Measurements from ENCODE around the gene CCDC196. TPM values are rescaled to one million over a fixed set of nuclear protein-coding genes. Genes with fewer than 3 reads are reported as not detected.
"Not testable (repeated sequence)": the region's sequence is repeated elsewhere in the genome, so short reads cannot be mapped to it uniquely, and the experiment has no call there.

Gene CCDC196
- total RNA-seq, 4 donors from 2014 or later = not detected

DNA sequence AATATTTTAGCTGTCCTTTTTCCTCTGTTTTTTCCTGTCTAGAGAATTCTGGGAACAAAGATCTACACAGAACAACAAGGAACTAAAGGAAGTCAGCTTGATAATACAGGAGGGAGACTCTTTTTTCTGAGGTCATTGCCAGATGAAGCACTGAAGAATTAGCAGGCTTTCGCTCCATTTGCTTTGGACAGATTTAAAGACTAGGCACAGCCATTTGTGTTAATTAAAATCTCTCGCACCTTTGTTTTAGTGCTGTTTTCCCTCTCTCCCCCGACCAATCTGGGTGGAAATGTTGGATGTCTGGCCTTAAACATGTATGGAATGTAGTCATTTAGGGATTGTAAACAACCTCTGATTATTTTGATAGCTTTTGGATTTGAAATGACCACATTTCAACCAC lies 12.1 kb downstream of the CCDC196 start:
- Histone ChIP-seq H3K4me3 (no peak overlapping the region), H3K27ac (no peak overlapping the region), H3K36me3 (no peaks in the 10 kb centered on the region), H3K9me3 (no peaks in the 10 kb centered on the region), H3K4me1 (peaks cover 0 to 5% (median 0%) of the 10 kb centered on the region in 3 donors), H3K27me3 (no peaks in the 10 kb centered on the region)
- TF ChIP-seq POLR2A (IDR thresholded peaks at IDR 0.05) = no peak
- TF ChIP-seq, protein P1, sequence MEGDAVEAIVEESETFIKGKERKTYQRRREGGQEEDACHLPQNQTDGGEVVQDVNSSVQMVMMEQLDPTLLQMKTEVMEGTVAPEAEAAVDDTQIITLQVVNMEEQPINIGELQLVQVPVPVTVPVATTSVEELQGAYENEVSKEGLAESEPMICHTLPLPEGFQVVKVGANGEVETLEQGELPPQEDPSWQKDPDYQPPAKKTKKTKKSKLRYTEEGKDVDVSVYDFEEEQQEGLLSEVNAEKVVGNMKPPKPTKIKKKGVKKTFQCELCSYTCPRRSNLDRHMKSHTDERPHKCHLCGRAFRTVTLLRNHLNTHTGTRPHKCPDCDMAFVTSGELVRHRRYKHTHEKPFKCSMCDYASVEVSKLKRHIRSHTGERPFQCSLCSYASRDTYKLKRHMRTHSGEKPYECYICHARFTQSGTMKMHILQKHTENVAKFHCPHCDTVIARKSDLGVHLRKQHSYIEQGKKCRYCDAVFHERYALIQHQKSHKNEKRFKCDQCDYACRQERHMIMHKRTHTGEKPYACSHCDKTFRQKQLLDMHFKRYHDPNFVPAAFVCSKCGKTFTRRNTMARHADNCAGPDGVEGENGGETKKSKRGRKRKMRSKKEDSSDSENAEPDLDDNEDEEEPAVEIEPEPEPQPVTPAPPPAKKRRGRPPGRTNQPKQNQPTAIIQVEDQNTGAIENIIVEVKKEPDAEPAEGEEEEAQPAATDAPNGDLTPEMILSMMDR (IDR thresholded peaks at IDR 0.05) = no peak
- TF ChIP-seq POLR2AphosphoS5 (IDR thresholded peaks at IDR 0.05) = no peak
- no peak for TF ChIP-seq EP300 (IDR thresholded peaks at IDR 0.05)
- ATAC-seq = no peak
- WGBS, 2 donors (ENCODE audit: low coverage in 1 of 2) = 73 to 80% methylated on average over 3 of the region's 3 CpGs

DNA sequence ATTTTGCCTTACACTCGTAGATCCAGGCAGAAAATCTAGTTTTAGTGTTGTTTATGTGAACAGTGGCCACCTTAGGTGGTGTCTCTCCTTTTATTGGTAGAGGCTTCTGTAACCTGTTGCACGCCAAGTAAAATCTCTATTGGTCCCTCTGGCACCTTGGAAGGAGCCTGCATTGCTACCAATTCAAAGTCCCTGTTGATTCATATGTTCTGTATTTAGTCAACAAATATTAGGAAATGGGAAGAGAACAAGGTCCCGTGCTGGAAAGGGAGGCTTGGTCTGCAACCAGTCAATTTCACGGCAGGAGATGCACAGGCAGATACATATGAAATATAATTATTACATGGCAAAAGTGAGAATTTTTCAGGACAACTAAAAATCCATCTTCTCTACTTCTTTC lies 15.4 kb downstream of the CCDC196 start:
- 77 to 84% methylated on average over 4 of the region's 4 CpGs for WGBS, 2 donors (ENCODE audit: low coverage in 1 of 2)
- no peaks in the 10 kb centered on the region for H3K36me3 ChIP-seq

DNA sequence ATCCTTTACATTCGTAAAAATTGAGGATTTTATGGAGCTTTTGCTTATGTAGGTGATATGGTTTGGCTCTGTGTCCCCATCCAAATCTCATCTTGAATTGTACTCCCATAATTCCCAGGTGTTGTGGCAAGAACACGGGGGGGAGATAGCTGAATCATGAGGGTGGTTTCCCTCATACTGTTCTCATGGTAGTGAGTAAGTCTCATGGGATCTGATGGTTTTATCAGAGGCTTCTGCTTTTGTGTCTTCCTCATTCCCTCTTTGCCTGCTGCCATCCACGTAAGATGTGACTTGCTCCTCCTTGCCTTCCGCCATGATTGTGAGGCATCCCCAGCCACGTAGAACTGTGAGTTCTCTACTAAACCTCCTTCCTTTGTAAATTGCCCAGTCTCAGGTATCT lies 16.7 kb downstream of the CCDC196 start:
- H3K4me1 ChIP-seq, H3K27ac ChIP-seq, H3K36me3 ChIP-seq, ATAC-seq, H3K27me3 ChIP-seq, H3K9me3 ChIP-seq, H3K4me3 ChIP-seq: not testable (repeated sequence)
- WGBS, 2 donors (ENCODE audit: low coverage in 1 of 2) = 85 to 89% methylated on average over 5 of the region's 5 CpGs

More for the DNA sequence above, 15.4 kb downstream of the CCDC196 start:
- no peaks in the 10 kb centered on the region for H3K27me3 ChIP-seq
- TF ChIP-seq, protein P1 (IDR thresholded peaks at IDR 0.05) = no peak
- TF ChIP-seq POLR2AphosphoS5 (IDR thresholded peaks at IDR 0.05) (no peak), EP300 (IDR thresholded peaks at IDR 0.05) (no peak), POLR2A (IDR thresholded peaks at IDR 0.05) (no peak)
- no peak for ATAC-seq
- no peak overlapping the region for H3K4me3 ChIP-seq
- no peak overlapping the region for H3K27ac ChIP-seq
- H3K9me3 ChIP-seq = no peaks in the 10 kb centered on the region
- peaks cover 0 to under 1% (median 0%) of the 10 kb centered on the region in 3 donors for H3K4me1 ChIP-seq

DNA sequence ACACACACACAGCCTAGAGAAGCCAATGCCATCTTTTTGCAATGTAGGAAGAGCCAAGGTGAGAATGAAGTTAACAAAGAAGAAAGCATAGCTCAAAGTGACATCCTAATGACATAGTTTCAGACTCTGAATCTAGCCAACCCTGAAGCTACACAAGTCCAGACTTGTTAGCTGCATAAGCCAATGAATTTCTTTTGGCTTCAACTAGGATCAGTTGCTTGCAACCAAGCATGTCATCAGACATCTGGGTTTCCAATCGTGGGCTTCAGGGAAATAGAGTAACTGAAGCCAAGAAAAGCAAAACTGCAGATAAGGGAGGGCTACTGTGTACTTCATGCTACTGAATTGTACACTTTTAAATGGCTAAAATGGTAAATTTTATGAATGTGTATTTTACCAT lies 17.4 kb downstream of the CCDC196 start:
- no peak for ATAC-seq
- H3K27ac ChIP-seq = no peak overlapping the region
- WGBS, 2 donors (ENCODE audit: low coverage in 1 of 2) = 60 to 75% methylated on average over 1 of the region's 1 CpG
- TF ChIP-seq EP300 (IDR thresholded peaks at IDR 0.05) (no peak), POLR2AphosphoS5 (IDR thresholded peaks at IDR 0.05) (no peak), POLR2A (IDR thresholded peaks at IDR 0.05) (no peak)
- TF ChIP-seq, protein P1 (IDR thresholded peaks at IDR 0.05) = no peak
- peaks cover 0 to 8% (median 0%) of the 10 kb centered on the region in 3 donors for H3K4me1 ChIP-seq
- no peaks in the 10 kb centered on the region for H3K27me3 ChIP-seq
- no peak overlapping the region for H3K4me3 ChIP-seq
- H3K36me3 ChIP-seq = no peaks in the 10 kb centered on the region
- no peaks in the 10 kb centered on the region for H3K9me3 ChIP-seq

DNA sequence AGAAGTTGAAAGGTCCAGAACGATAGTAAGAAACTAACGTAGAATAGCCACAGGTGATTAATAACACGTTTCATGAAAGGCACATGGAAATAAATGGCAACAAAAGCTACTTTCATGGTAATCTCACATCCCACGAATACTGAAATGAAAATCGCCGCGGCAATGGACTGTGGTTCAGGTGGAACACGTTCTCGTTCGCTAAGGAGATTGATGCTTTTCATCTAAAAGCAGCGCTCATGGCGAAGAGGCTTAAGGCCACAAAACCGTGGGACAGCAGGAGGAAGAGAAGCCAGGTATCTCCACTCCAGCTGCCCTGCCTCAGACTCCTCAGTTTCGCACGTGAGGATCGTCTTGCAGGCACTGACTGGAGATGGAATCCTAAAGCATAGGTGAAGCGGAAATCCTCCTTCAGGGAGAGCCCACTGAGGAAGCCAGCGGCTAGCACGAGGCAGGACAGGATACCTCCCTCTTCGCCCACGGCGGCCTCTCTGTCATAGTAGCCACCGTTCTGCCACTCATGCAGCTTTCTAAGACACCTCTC lies 21.1 kb downstream of the CCDC196 start:
- no peaks in the 10 kb centered on the region for H3K36me3 ChIP-seq
- H3K4me3 ChIP-seq = peak overlapping the region; percentile 60 to 93
- no peaks in the 10 kb centered on the region for H3K9me3 ChIP-seq
- peak overlapping the region; percentile 75 to 95 (median 92) for H3K27ac ChIP-seq
- TF ChIP-seq POLR2A (IDR thresholded peaks at IDR 0.05) (no peak), POLR2AphosphoS5 (IDR thresholded peaks at IDR 0.05) (no peak), EP300 (IDR thresholded peaks at IDR 0.05) (no peak)
- TF ChIP-seq, protein P1 (IDR thresholded peaks at IDR 0.05) = no peak
- no peaks in the 10 kb centered on the region for H3K27me3 ChIP-seq
- peak; percentile 38 for ATAC-seq
- WGBS, 2 donors (ENCODE audit: low coverage in 1 of 2) = 2 to 4% methylated on average over 16 of the region's 23 CpGs
- H3K4me1 ChIP-seq = peaks cover 0 to 27% (median 6%) of the 10 kb centered on the region in 3 donors

Measured in gastroesophageal sphincter (tissue), 4 donors.